ENCODE measurements around the gene NKAPL. TPM values are rescaled to one million over a fixed set of nuclear protein-coding genes. Genes with fewer than 3 reads are reported as not detected.

The NKAPL gene
- total and polyA plus RNA-seq, 2 of the 13 experiments (the other 11 are each of a cell fraction or from before 2014, with no cell fraction given) = not detected

GRCh38 chr6:28245206-28245941 lies 13.7 kb upstream of the NKAPL start:
- intact Hi-C loops (cut with micrococcal nuclease; ENCODE audit: unreplicated experiment) (no loop called here), in situ Hi-C loops (cut with HindIII; ENCODE audit: extremely low pct_ligation_motif_present, low pct_unique_long_range_greater_than_20kb) (no loop called here)
- Histone ChIP-seq H3K79me2 (ENCODE audit: insufficient read depth, low read length) (no peaks in the 10 kb centered on the region), H3K4me1 (ENCODE audit: insufficient read depth, low read length) (peaks cover under 1% of the 10 kb centered on the region; the same call in 1 of the 2 replicates), H3K27ac (ENCODE audit: extremely low read length, insufficient read depth, low read length) (no peak overlapping the region), H3K9me3 (ENCODE audit: low read length) (no peaks in the 10 kb centered on the region), H2AFZ (ENCODE audit: low read length) (no peak overlapping the region), H3K4me2 (ENCODE audit: low read depth, low read length) (no peak overlapping the region), H3K27me3 (ENCODE audit: control insufficient read depth in 1 of 2, insufficient read depth in 2 of 2, low read length in 2 of 2) (no peaks in the 10 kb centered on the region), H3K36me3 (replicated peaks in 1 of 2; ENCODE audit: control insufficient read depth in 1 of 2, insufficient read depth in 2 of 2, low read length in 2 of 2) (peaks cover 12 to 37% of the 10 kb centered on the region in 2 experiments), H4K20me1 (ENCODE audit: insufficient read depth, low read length) (no peaks in the 10 kb centered on the region), H3K9ac (ENCODE audit: insufficient read depth, low read depth, low read length) (no peak overlapping the region), H3K4me3 (replicated peaks in 1 of 3; ENCODE audit: insufficient read depth in 1 of 3, low read depth in 2 of 3, low read length in 3 of 3) (no peak overlapping the region)
- no peak for TF ChIP-seq ZNF207 (IDR thresholded peaks at IDR 0.05; ENCODE audit: borderline replicate concordance)
- TF ChIP-seq ADNP (CRISPR knock-in tag; IDR thresholded peaks at IDR 0.05) = no peak
- no peak for TF ChIP-seq DBP (CRISPR knock-in tag; IDR thresholded peaks at IDR 0.05; ENCODE audit: not compliant biosample characterization)
- TF ChIP-seq, protein P1, sequence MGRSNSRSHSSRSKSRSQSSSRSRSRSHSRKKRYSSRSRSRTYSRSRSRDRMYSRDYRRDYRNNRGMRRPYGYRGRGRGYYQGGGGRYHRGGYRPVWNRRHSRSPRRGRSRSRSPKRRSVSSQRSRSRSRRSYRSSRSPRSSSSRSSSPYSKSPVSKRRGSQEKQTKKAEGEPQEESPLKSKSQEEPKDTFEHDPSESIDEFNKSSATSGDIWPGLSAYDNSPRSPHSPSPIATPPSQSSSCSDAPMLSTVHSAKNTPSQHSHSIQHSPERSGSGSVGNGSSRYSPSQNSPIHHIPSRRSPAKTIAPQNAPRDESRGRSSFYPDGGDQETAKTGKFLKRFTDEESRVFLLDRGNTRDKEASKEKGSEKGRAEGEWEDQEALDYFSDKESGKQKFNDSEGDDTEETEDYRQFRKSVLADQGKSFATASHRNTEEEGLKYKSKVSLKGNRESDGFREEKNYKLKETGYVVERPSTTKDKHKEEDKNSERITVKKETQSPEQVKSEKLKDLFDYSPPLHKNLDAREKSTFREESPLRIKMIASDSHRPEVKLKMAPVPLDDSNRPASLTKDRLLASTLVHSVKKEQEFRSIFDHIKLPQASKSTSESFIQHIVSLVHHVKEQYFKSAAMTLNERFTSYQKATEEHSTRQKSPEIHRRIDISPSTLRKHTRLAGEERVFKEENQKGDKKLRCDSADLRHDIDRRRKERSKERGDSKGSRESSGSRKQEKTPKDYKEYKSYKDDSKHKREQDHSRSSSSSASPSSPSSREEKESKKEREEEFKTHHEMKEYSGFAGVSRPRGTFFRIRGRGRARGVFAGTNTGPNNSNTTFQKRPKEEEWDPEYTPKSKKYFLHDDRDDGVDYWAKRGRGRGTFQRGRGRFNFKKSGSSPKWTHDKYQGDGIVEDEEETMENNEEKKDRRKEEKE (IDR thresholded peaks at IDR 0.05) = no peak
- no peak for TF ChIP-seq NFKB2 (CRISPR knock-in tag; IDR thresholded peaks at IDR 0.05; ENCODE audit: borderline replicate concordance)
- 0 out of 2 replicates have a peak, but pooled peaks have one; percentile 8 for TF ChIP-seq CEBPB (IDR thresholded peaks at IDR 0.05; ENCODE audit: borderline replicate concordance, low read depth, low read length)
- TF ChIP-seq, protein P2, sequence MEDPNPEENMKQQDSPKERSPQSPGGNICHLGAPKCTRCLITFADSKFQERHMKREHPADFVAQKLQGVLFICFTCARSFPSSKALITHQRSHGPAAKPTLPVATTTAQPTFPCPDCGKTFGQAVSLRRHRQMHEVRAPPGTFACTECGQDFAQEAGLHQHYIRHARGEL (CRISPR knock-in tag; IDR thresholded peaks at IDR 0.05) = no peak
- TF ChIP-seq ZGPAT (CRISPR knock-in tag; IDR thresholded peaks at IDR 0.05) = no peak
- 97% methylated on average over 6 of the region's 6 CpGs for WGBS (ENCODE audit: low lambda C conversion rate)
- ChIA-PET CTCF (ENCODE audit: low intra/inter-chr PET ratio, low total read pairs) (no interaction called here), POLR2A (interaction anchor here (1.1 to 1.6 kb wide), 2 partner anchors 22 to 111 kb away, joined by 3 read pairs; partner anchors contain the start of gene ZSCAN26)
- BruUV-seq (replicated peaks) = no TSS peak
- peak; percentile 18 for DNase-seq (ENCODE audit: low spot score)
- FAIRE-seq = no peak
- ATAC-seq = peak; percentile 63

Measured in HepG2 (cell line).